ENCODE measurements around the gene SMPX.

DNA sequence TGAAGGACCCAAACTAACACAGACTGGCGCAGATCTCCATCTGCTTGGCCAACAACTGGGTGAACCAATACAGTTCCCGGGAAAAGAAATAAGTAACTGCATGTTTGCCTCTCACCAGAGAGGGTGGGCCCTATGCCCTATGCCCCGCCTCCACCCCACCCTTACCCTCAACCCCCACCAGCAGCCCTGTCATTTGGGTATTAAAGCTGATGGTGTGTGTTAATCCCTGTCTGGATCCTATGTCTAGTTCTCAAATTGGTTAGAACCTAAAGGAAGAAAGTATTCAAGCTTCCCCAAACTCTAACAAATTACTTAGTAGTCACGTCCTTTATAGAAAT is 19.0 kb downstream of the SMPX start:
- TF ChIP-seq, protein P1, sequence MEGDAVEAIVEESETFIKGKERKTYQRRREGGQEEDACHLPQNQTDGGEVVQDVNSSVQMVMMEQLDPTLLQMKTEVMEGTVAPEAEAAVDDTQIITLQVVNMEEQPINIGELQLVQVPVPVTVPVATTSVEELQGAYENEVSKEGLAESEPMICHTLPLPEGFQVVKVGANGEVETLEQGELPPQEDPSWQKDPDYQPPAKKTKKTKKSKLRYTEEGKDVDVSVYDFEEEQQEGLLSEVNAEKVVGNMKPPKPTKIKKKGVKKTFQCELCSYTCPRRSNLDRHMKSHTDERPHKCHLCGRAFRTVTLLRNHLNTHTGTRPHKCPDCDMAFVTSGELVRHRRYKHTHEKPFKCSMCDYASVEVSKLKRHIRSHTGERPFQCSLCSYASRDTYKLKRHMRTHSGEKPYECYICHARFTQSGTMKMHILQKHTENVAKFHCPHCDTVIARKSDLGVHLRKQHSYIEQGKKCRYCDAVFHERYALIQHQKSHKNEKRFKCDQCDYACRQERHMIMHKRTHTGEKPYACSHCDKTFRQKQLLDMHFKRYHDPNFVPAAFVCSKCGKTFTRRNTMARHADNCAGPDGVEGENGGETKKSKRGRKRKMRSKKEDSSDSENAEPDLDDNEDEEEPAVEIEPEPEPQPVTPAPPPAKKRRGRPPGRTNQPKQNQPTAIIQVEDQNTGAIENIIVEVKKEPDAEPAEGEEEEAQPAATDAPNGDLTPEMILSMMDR (IDR thresholded peaks at IDR 0.05), result no peak
- TF ChIP-seq POLR2AphosphoS5 (IDR thresholded peaks at IDR 0.05), result no peak
- no peak for TF ChIP-seq POLR2A (IDR thresholded peaks at IDR 0.05)
- no peak for TF ChIP-seq EP300 (IDR thresholded peaks at IDR 0.05)

Data from sigmoid colon (tissue), 4 donors.